Activated CD4-positive, alpha-beta T cell treated with anti-CD3 and anti-CD28 coated beads for 48 hours (primary cell): ENCODE data around the gene OTUD4.

ENCODE experiments used
- DNase-seq: peaks from one replicate; pipeline ENCODE4 v3.0.0-alpha.2; 2020

OTUD4 gene

GRCh38 chr4:145103496-145103895, 76.9 kb downstream of the OTUD4 start:
- no peak for DNase-seq

GRCh38 chr4:145102619-145103018, 77.8 kb downstream of the OTUD4 start:
- no peak for DNase-seq

GRCh38 chr4:145101091-145101490, 79.3 kb downstream of the OTUD4 start:
- no peak for DNase-seq

GRCh38 chr4:145099653-145100052, 80.7 kb downstream of the OTUD4 start:
- no peak for DNase-seq

GRCh38 chr4:145098675-145099037, 81.7 kb downstream of the OTUD4 start:
- no peak for DNase-seq

- peak; percentile 98 for DNase-seq
These were observed 82.3 kb downstream of the OTUD4 start, which contains the start of the genes ABCE1 and ANAPC10 for GRCh38 chr4:145097821-145098674. ABCE1 (plus strand) TSS chr4:145098311; CDS start chr4:145104413, 6,102 bp downstream. ANAPC10 (minus strand) TSS chr4:145098196; CDS start chr4:145096099, 2,097 bp downstream.

GRCh38 chr4:145097331-145097820, 83.0 kb downstream of the OTUD4 start:
- no peak for DNase-seq

- no peak for DNase-seq
These were observed 86.8 kb downstream of the OTUD4 start for GRCh38 chr4:145093638-145094037.

GRCh38 chr4:145090380-145090779, 90.0 kb downstream of the OTUD4 start:
- no peak for DNase-seq

- DNase-seq, result peak; percentile 15
These were observed 96.3 kb downstream of the OTUD4 start for GRCh38 chr4:145083891-145084605.
